Measurements from ENCODE around the gene DEFB110. TPM values are rescaled to one million over a fixed set of nuclear protein-coding genes. Genes with fewer than 3 reads are reported as not detected.

Gene DEFB110
- total RNA-seq, result not detected in 2 replicates

DNA sequence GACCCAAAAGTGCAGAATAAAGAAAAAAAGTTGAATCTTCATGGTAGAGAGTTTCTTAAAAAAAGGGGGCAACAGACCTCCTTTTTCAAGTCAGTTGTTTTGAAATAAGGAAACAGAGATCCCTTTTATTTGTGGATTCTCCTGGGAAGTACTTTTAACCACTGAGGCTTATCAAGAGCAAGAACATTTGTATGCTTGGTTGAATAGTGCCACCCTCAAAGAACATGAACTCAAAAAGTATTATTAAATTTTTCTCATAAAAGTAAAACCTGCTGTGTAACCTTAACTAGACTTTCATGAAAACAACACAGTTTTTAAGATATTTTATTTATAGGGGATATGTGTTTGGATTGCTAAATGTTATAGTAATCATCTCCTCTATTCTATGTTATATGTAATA is at the start of gene DEFB110:
TSS of gene DEFB110 (minus strand) at position 101 of the 400 bp plus-strand sequence. CDS start at position 42, 59 bp downstream.
- no peak for DNase-seq (ENCODE audit: low read depth)
- TF ChIP-seq, protein P1, sequence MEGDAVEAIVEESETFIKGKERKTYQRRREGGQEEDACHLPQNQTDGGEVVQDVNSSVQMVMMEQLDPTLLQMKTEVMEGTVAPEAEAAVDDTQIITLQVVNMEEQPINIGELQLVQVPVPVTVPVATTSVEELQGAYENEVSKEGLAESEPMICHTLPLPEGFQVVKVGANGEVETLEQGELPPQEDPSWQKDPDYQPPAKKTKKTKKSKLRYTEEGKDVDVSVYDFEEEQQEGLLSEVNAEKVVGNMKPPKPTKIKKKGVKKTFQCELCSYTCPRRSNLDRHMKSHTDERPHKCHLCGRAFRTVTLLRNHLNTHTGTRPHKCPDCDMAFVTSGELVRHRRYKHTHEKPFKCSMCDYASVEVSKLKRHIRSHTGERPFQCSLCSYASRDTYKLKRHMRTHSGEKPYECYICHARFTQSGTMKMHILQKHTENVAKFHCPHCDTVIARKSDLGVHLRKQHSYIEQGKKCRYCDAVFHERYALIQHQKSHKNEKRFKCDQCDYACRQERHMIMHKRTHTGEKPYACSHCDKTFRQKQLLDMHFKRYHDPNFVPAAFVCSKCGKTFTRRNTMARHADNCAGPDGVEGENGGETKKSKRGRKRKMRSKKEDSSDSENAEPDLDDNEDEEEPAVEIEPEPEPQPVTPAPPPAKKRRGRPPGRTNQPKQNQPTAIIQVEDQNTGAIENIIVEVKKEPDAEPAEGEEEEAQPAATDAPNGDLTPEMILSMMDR (conservative IDR thresholded peaks at IDR 0.05; ENCODE audit: low read depth, low read length), result no peak
- no peak within 1 kb of the TSS for H3K4me3 ChIP-seq (ENCODE audit: low read depth, low read length)

DNA sequence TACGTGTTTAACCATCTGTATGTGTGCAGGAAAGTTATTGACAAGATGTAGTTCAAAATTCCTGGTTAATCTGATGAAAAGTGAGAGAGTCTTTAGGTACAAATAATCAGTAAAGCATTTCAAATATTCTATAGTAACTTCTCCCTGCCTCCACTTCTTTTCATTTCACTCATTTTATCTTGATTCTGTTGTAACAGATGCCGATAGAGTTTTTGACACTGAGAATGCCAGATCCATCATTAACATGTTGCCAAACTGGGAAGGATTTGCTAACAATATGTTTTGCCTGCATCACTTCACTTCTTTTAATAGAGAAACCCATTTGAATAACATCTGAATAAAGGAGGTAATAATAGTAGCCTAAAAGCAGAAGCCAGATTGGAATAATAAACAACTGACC is 48.3 kb upstream of the DEFB110 start:
- no peak for DNase-seq (ENCODE audit: low read depth)
- TF ChIP-seq, protein P1 (conservative IDR thresholded peaks at IDR 0.05; ENCODE audit: low read depth, low read length), result no peak
- H3K4me3 ChIP-seq (ENCODE audit: low read depth, low read length), result no peak overlapping the region

DNA sequence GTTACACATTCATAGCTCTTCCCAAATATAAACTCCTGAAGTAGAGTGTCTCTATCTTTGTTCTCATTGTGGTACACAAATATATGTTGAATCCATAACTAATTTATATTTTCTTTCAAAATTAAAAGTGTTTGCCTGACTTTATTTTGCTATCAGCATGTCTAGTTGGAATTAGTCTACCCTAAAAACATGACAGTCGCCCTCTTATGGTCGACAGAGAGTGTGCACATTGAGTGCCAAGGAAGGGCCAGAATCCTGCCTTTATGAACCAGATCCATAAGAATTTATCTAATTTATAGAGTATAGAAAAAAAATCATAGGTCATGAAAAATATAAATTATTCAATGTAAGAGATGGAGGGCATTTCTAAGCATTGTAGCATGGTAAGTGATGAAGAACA is 40.3 kb upstream of the DEFB110 start:
- DNase-seq (ENCODE audit: low read depth), result no peak
- H3K4me3 ChIP-seq (ENCODE audit: low read depth, low read length), result no peak overlapping the region
- TF ChIP-seq, protein P1 (conservative IDR thresholded peaks at IDR 0.05; ENCODE audit: low read depth, low read length), result peak; percentile 57

DNA sequence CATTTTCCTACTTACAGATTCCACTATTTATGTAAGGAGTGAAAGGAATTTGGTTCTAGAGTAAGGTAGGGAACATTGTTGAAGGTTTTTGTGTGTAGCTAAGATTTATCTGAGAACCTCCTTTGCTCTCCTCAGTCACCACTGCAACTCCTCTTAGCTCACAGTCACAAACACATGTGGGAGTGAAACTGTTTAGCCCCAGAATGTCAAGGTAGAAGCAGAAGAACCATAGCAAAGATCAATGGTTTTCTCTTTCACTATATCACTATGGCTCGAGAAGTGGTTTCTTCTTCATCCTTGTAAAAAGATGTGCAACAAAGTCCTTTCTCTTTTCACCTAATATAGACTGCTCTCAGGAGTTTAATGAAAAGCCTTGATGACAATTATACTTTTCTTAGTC is 34.4 kb upstream of the DEFB110 start:
- no peak for DNase-seq (ENCODE audit: low read depth)
- TF ChIP-seq, protein P1 (conservative IDR thresholded peaks at IDR 0.05; ENCODE audit: low read depth, low read length), result no peak
- no peak overlapping the region for H3K4me3 ChIP-seq (ENCODE audit: low read depth, low read length)

DNA sequence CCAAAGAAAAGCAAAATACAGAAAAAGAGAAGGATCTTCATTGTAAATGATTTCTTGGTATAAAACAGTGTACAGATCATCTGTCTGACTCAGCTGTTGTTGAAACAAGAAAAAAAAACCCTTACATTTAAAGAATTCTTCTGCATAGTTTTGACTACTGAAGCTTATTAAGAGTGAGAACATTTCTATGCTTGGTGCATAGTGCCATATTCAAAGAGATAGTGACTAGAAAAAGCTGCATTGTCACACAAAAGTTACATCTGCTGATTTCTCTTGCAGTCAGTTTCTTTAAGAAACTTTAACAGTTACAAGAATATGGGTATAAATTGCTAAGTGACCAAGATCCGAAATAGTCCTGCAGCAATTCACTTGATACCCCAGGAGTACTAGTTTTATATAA is 28.0 kb upstream of the DEFB110 start, which contains the start of gene DEFB112:
TSS of gene DEFB112 (minus strand) at position 101 of the 400 bp plus-strand sequence. CDS start at position 41, 60 bp downstream.
- TF ChIP-seq, protein P1 (conservative IDR thresholded peaks at IDR 0.05; ENCODE audit: low read depth, low read length), result no peak
- no peak within 1 kb of the TSS for H3K4me3 ChIP-seq (ENCODE audit: low read depth, low read length)
- DNase-seq (ENCODE audit: low read depth), result no peak

DNA sequence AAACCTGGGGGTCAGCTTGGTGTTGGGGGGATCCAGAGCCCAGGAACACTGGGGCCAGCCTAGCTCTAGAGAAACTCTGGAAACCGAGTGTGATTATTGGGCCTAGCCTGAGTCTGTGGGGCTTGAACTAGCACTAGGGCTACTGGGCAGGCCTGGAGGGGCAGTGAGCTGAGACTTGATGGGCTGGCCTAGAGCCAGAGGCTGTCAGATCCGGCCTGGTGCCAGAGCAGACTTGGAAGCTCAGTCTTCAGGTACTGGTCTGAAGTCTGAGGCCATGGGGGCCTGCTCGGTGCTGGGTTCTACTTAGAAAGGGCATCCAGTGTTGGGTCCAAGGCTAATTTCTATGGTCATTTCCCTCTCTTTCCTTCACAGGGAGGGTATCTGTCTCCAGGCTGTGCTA is 25.2 kb upstream of the DEFB110 start:
- no peak for DNase-seq (ENCODE audit: low read depth)
- TF ChIP-seq, protein P1 (conservative IDR thresholded peaks at IDR 0.05; ENCODE audit: low read depth, low read length), result no peak
- H3K4me3 ChIP-seq (ENCODE audit: low read depth, low read length), result no peak overlapping the region

DNA sequence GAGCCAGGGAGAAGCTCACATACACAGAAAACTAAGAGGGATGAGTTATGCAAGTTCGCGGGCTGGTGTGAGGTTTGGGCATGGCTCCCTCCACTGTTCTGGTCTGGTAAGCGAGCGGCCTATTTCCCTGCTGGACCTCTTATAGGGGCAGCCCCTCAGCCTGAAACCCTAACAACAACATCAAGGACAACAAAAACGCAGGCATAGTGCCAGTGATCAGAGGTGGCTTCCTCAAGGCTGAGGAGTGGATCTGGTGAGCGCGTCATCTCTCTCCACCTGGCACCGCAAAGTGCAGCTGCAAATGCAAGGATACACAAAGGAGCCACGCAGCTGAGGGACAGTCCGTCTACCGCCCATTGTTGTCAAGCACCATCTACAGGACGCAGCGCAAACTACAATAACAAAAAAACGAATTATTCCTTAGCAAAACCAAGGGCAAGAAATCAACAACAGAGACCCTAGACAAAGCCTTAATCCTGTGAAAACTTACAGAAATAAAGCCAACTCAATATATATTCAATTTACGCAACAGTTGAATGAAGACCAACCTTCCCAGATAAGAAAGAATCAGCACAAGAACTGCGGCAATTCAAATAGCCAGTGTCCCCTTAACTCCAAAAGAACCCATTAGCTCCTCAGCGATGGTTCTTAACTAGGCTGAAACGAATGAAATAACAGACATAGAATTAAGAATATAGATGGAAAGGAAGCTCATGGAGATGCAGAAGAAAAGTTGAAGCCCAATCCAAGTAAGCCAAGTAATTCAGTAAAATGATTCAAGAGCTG is 9.2 kb upstream of the DEFB110 start:
- TF ChIP-seq, protein P1 (conservative IDR thresholded peaks at IDR 0.05; ENCODE audit: low read depth, low read length), result peak; percentile 52
- no peak for DNase-seq (ENCODE audit: low read depth)
- no peak overlapping the region for H3K4me3 ChIP-seq (ENCODE audit: low read depth, low read length)
